HG02759 (cell line): ENCODE data around the gene ZNF628.

Experiments
- ATAC-seq: cut with Tn5 transposase; IDR thresholded peaks from one replicate; pipeline ENCODE4 v1.9.1; 2021; ENCODE audit warnings: mild to moderate bottlenecking, moderate library complexity; ENCODE audit not compliant: unreplicated experiment

Gene ZNF628

GRCh38 chr19:55483706-55484592, 7.5 kb downstream of the ZNF628 start:
- ATAC-seq, result no peak

GRCh38 chr19:55484593-55485438, 8.4 kb downstream of the ZNF628 start, which contains the start of gene NAT14:
Gene NAT14, plus strand, starts transcription at chr19:55485188. Its CDS starts 521 bp downstream, at chr19:55485709.
- ATAC-seq, result peak; percentile 77

- ATAC-seq, result no peak
Measured at GRCh38 chr19:55485439-55486011, 9.1 kb downstream of the ZNF628 start.

- no peak for ATAC-seq
Measured at GRCh38 chr19:55486043-55486970, 9.9 kb downstream of the ZNF628 start.

GRCh38 chr19:55486971-55487923, 10.8 kb downstream of the ZNF628 start:
- ATAC-seq, result no peak

- ATAC-seq, result no peak
Measured at GRCh38 chr19:55487924-55488687, 11.7 kb downstream of the ZNF628 start, which contains the start of gene SSC5D. Gene SSC5D, plus strand, starts transcription at chr19:55488436. Its CDS starts 154 bp downstream, at chr19:55488590.

GRCh38 chr19:55488986-55489710, 12.7 kb downstream of the ZNF628 start:
- no peak for ATAC-seq

GRCh38 chr19:55489711-55490477, 13.5 kb downstream of the ZNF628 start:
- no peak for ATAC-seq

GRCh38 chr19:55490478-55491432, 14.3 kb downstream of the ZNF628 start:
- no peak for ATAC-seq

- no peak for ATAC-seq
Measured at GRCh38 chr19:55491546-55492360, 15.3 kb downstream of the ZNF628 start.

GRCh38 chr19:55492362-55492944, 16.0 kb downstream of the ZNF628 start:
- no peak for ATAC-seq

GRCh38 chr19:55493052-55493644, 16.7 kb downstream of the ZNF628 start:
- ATAC-seq, result no peak

GRCh38 chr19:55493645-55494171, 17.3 kb downstream of the ZNF628 start:
- no peak for ATAC-seq
